Measurements from ENCODE around the gene DNAJC27.

DNA sequence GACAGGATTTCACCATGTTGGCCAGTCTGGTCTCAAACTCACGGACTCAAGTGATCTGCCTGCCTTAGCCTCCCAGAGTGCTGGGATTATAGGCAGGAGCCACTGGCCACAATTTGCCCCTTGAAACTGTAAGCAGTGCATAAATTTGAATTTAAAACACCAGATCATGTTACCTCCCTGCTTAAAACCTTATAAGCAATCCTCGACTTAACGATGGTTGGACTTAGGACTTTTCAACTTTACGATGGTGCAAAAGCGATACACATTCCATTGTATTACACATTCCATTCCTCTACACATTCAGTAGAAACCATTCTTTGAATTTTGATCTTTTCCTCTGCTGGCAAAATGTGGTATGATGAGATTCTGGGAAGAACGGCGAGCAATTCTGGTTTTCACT, 46.9 kb upstream of the DNAJC27 start:
- no peak for TF ChIP-seq GATAD2A (IDR thresholded peaks at IDR 0.05)
- TF ChIP-seq EWSR1 (IDR thresholded peaks at IDR 0.05; ENCODE audit: borderline replicate concordance, low read depth, partially characterized antibody): no peak
- no peak for TF ChIP-seq TAF1 (IDR thresholded peaks at IDR 0.05; ENCODE audit: control insufficient read depth, extremely low read depth, insufficient read depth, low read length, severe bottlenecking)
- TF ChIP-seq, protein P1, sequence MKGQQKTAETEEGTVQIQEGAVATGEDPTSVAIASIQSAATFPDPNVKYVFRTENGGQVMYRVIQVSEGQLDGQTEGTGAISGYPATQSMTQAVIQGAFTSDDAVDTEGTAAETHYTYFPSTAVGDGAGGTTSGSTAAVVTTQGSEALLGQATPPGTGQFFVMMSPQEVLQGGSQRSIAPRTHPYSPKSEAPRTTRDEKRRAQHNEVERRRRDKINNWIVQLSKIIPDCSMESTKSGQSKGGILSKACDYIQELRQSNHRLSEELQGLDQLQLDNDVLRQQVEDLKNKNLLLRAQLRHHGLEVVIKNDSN (CRISPR knock-in tag; IDR thresholded peaks at IDR 0.05): no peak
- TF ChIP-seq, protein P2, sequence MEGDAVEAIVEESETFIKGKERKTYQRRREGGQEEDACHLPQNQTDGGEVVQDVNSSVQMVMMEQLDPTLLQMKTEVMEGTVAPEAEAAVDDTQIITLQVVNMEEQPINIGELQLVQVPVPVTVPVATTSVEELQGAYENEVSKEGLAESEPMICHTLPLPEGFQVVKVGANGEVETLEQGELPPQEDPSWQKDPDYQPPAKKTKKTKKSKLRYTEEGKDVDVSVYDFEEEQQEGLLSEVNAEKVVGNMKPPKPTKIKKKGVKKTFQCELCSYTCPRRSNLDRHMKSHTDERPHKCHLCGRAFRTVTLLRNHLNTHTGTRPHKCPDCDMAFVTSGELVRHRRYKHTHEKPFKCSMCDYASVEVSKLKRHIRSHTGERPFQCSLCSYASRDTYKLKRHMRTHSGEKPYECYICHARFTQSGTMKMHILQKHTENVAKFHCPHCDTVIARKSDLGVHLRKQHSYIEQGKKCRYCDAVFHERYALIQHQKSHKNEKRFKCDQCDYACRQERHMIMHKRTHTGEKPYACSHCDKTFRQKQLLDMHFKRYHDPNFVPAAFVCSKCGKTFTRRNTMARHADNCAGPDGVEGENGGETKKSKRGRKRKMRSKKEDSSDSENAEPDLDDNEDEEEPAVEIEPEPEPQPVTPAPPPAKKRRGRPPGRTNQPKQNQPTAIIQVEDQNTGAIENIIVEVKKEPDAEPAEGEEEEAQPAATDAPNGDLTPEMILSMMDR (IDR thresholded peaks at IDR 0.05 in 2 of 3, conservative IDR thresholded peaks at IDR 0.05 in 1 of 3; ENCODE audit: insufficient read depth in 2 of 3, low read depth in 1 of 3, low read length in 3 of 3): no peak
- TF ChIP-seq FOXJ3 (CRISPR knock-in tag; IDR thresholded peaks at IDR 0.05): no peak

All from K562 (cell line).